Duodenal mucosa (tissue), 2 donors: ENCODE data around the gene ADCY5.

Experiments used
- H3K27ac ChIP-seq: one replicate; pipeline ENCODE4 v1.7.0; 2013; ENCODE audit warnings: low read depth, low read length
- H3K27me3 ChIP-seq, 2 donors: one replicate each; pipeline ENCODE4 v1.7.0; 2013; ENCODE audit warnings: low read length in 2 of 2, control low read depth in 1 of 2; ENCODE audit not compliant: insufficient read depth in 2 of 2, control insufficient read depth in 1 of 2
- H3K36me3 ChIP-seq, 2 donors: one replicate each; pipeline ENCODE4 v1.7.0; 2013; ENCODE audit warnings: low read length in 2 of 2, control low read depth in 1 of 2; ENCODE audit not compliant: insufficient read depth in 2 of 2, control insufficient read depth in 1 of 2
- H3K4me1 ChIP-seq, 2 donors: one replicate each; pipeline ENCODE4 v1.7.0; 2013; ENCODE audit warnings: low read length in 2 of 2, control low read depth in 1 of 2; ENCODE audit not compliant: insufficient read depth in 2 of 2, control insufficient read depth in 1 of 2
- H3K4me3 ChIP-seq, 2 donors: one replicate each; pipeline ENCODE4 v1.7.0; 2013; ENCODE audit warnings: low read length in 2 of 2, low read depth in 1 of 2
- H3K9ac ChIP-seq, 2 donors: one replicate each; pipeline ENCODE4 v1.7.0; 2013; ENCODE audit warnings: low read length in 2 of 2, low read depth in 1 of 2
- H3K9me3 ChIP-seq, 2 donors: one replicate each; pipeline ENCODE4 v1.7.0; 2013; ENCODE audit warnings: low read length in 2 of 2, control low read depth in 1 of 2; ENCODE audit not compliant: control insufficient read depth in 1 of 2

Gene ADCY5

DNA sequence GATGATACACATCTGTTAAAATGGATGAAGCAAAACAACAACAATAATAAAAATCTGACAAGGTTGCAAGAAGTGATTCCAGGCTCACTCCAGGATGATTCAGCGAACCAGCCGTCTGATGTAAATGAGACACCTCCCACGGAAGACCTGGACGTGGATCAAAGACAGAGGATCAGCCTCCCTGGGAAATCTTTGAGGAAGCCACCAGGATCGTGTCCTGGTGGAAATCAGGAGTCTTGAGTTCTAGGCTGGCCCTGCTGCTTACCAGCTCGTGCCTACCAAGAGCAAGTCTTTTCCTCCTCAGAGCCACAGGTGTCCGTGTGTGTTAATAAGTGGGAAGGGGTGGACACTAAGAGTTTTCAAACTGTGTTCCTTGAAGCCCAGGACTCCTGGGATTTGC lies 15.3 kb upstream of the ADCY5 start:
- H3K9ac ChIP-seq, result no peak overlapping the region
- no peaks in the 10 kb centered on the region for H3K9me3 ChIP-seq
- H3K27me3 ChIP-seq, result peaks cover 2 to 5% of the 10 kb centered on the region in 2 donors
- H3K27ac ChIP-seq, result no peak overlapping the region
- no peaks in the 10 kb centered on the region for H3K36me3 ChIP-seq
- no peak overlapping the region for H3K4me3 ChIP-seq
- H3K4me1 ChIP-seq, result no peaks in the 10 kb centered on the region

DNA sequence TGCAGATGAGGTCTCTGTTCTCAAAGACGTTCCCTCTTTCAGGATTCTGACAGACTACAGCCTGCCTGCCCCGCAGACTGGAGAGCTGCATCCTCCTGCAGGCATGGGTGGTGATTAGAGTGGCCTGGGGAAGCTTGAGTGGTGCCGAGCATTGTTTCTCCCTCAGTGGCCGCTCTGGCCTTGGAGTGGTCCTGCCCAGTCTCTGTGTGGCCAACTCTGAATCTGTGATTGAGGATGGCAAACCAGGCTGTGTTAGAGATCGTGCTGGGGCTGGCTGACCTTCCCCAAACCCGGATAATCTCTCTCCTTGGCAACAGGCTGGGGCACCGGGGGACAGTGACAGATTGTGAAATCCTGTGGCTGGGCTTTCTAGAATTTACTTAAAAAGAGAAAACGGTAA lies 11.0 kb upstream of the ADCY5 start:
- H3K27me3 ChIP-seq, result peaks cover 0 to 9% of the 10 kb centered on the region in 2 donors
- no peak overlapping the region for H3K9ac ChIP-seq
- H3K36me3 ChIP-seq, result no peaks in the 10 kb centered on the region
- H3K4me3 ChIP-seq, result no peak overlapping the region
- no peak overlapping the region for H3K27ac ChIP-seq
- no peaks in the 10 kb centered on the region for H3K4me1 ChIP-seq
- no peaks in the 10 kb centered on the region for H3K9me3 ChIP-seq

DNA sequence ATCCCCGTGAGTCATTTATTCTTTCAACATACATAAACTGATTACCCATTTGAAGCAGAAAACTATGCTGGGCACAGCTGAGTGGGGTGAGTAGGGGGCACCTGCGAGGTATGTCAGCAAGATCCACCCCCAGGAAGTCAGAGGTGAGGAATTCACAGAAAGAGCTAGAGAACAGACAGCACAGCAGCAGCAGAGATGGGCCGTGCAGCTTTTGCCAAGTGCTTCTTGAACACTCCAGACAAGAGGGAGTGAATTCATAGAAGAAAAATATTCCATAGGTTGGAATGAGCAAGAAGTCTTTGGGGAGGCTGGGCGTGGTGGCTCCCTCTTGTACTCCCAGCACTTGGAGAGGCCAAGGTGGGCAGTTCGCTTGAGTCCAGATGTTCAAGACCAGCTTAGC lies 9.4 kb upstream of the ADCY5 start:
- no peaks in the 10 kb centered on the region for H3K9me3 ChIP-seq
- H3K4me3 ChIP-seq, result no peak overlapping the region
- H3K27me3 ChIP-seq, result peaks cover 0 to 9% of the 10 kb centered on the region in 2 donors
- H3K4me1 ChIP-seq, result no peaks in the 10 kb centered on the region
- no peak overlapping the region for H3K9ac ChIP-seq
- no peaks in the 10 kb centered on the region for H3K36me3 ChIP-seq
- H3K27ac ChIP-seq, result no peak overlapping the region

DNA sequence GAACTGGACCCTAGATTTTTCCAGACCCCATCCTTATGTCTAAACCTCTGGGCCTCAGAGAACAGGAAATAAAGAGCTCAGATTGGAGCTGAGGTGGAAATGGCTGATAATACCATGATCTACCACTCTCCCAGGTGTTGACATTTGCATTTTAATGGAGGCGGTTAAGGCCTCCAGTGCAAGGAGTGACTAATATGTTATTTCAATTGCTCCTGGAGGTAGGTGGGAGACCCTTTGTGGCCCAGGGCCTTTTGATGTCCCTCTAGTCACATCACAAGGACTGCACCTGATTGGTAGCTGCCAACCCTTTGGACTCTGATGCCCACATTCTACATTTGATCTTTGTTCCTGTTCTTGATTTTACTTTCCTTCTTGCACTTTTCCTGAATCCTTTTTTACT lies 9.0 kb upstream of the ADCY5 start:
- H3K36me3 ChIP-seq, result no peaks in the 10 kb centered on the region
- H3K4me3 ChIP-seq, result no peak overlapping the region
- no peaks in the 10 kb centered on the region for H3K9me3 ChIP-seq
- no peak overlapping the region for H3K9ac ChIP-seq
- peaks cover 0 to 9% of the 10 kb centered on the region in 2 donors for H3K27me3 ChIP-seq
- H3K27ac ChIP-seq, result no peak overlapping the region
- H3K4me1 ChIP-seq, result no peaks in the 10 kb centered on the region

DNA sequence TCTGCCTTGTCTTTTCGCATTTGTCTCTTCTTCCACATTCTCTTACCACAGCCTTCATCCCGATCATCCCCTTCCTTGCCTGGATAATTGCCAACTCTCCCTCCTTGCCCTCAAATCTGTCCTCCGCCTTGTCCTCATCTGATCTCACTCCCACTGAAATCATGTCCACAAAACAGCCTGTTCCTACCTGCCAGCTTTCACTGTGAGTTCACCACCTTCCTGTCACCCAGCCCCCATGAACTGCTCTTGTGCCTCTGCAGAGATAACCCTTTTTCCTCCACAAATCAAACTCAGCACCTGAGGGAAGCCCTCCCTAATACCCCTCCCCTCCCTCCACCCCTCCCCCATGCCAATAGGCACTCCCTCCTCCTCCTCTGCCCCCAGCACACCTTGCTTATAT lies 4.8 kb upstream of the ADCY5 start:
- Histone ChIP-seq H3K4me1 (peaks cover 4 to 14% of the 10 kb centered on the region in 2 donors), H3K27ac (no peak overlapping the region), H3K36me3 (no peaks in the 10 kb centered on the region), H3K27me3 (peaks cover 10 to 24% of the 10 kb centered on the region in 2 donors), H3K9ac (no peak overlapping the region), H3K9me3 (no peaks in the 10 kb centered on the region), H3K4me3 (no peak overlapping the region)

DNA sequence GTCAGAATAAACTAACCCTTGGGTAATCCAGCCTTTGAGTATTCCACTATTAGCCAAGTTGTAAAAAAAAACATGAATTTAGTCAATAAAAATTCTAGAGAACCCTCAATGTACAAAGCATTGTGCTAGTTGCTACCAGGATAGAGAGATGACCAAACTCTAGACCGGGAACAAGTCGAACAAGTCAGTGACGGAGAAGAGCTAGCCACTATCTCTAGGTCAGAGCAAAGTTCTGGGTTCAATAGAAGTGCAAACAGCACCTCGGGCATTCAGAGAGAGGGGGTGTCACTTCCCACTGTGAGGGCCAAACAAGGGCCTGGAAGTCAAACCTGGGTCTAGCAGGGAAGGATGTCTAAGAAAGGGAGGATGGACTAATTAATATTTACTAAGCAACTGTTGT lies 2.3 kb upstream of the ADCY5 start:
- Histone ChIP-seq H3K9me3 (no peaks in the 10 kb centered on the region), H3K36me3 (no peaks in the 10 kb centered on the region), H3K9ac (no peak overlapping the region), H3K27ac (no peak overlapping the region), H3K4me3 (no peak overlapping the region), H3K27me3 (peaks cover 16 to 31% of the 10 kb centered on the region in 2 donors), H3K4me1 (peaks cover 4 to 19% of the 10 kb centered on the region in 2 donors)

DNA sequence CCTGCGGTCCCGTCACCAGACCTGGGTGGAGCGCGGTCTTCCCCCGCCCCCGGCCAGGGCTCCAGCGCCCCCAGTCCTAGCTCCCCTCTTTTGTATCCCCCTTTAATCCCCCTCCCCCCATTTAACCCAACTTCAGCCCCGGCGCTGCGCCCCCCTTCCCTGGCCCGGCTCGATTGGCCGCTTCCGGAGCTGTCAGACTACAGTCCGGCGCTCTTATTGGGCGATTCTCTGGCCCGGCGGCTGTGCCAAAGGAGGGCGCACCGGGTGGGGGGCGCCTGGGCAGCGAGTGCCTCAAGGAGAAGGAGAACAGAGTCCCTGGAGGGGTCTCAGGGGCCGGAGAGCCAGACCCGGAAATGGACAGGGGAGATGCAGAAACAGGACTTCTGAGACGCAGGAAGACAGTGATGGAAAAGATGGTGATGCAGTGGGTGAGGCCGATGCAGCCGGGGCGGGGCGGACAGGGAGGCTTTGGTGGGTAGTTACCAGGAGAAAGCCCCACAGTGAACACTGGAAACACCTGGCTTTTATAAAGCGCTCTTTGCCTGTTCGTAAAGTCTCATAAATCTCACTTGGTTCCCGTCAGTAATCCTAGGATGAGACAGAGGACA lies 1.2 kb upstream of the ADCY5 start:
- Histone ChIP-seq H3K9me3 (no peaks in the 10 kb centered on the region), H3K9ac (no peak overlapping the region), H3K4me3 (no peak overlapping the region), H3K27ac (peak overlapping the region; percentile 20), H3K4me1 (peaks cover 4 to 19% of the 10 kb centered on the region in 2 donors), H3K27me3 (peaks cover 16 to 27% of the 10 kb centered on the region in 2 donors), H3K36me3 (no peaks in the 10 kb centered on the region)

DNA sequence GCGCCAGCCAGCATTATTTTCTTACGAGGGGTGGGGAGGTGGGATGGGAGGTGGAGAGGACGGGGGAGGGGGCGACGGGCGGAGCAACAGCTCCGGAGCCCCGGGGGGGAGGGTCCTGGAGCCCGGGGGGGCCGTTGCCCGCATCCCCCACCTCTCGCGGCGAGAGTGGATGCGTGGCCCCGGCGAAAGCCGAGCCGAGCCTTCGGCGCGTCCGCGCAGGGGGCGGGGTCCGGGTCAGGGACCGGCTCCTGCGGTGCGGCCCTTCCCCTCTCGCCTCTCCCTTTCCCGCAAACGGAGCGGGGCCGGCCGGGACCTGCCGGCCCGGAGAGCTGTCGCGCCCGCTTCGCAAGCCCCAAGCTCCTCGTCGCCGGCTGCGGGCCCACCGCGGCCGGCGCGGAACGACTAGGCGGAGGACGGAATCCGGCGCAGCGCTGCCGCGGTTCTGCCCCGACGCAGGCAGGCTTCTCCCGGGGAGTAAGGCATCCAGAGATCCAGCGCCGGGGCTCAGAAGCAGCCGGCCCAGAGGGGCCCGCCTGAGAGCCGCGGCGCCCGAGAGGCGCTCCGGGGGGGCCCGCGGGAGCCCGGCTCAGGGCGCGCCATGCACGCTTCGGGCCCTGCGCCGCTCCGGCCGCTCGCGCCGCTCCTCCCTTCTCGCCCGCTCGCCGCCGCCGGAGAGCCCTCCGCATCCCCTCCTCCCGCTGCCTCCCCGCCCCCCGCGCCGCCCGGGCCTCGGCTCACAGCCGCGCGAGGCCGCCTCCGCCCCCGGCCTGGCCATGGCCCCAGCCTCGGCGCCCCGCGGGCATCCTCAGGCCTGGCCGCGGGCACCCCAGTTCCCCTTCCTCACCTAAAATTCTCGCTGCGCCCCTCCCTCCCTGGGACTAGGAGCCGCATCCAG lies 459 bp upstream of the ADCY5 start:
- Histone ChIP-seq H3K27ac (peak overlapping the region; percentile 20), H3K36me3 (no peaks in the 10 kb centered on the region), H3K4me1 (peaks cover 4 to 19% of the 10 kb centered on the region in 2 donors), H3K9me3 (no peaks in the 10 kb centered on the region), H3K9ac (no peak overlapping the region), H3K4me3 (peak overlapping the region; percentile 48 to 51), H3K27me3 (peaks cover 16 to 27% of the 10 kb centered on the region in 2 donors)

DNA sequence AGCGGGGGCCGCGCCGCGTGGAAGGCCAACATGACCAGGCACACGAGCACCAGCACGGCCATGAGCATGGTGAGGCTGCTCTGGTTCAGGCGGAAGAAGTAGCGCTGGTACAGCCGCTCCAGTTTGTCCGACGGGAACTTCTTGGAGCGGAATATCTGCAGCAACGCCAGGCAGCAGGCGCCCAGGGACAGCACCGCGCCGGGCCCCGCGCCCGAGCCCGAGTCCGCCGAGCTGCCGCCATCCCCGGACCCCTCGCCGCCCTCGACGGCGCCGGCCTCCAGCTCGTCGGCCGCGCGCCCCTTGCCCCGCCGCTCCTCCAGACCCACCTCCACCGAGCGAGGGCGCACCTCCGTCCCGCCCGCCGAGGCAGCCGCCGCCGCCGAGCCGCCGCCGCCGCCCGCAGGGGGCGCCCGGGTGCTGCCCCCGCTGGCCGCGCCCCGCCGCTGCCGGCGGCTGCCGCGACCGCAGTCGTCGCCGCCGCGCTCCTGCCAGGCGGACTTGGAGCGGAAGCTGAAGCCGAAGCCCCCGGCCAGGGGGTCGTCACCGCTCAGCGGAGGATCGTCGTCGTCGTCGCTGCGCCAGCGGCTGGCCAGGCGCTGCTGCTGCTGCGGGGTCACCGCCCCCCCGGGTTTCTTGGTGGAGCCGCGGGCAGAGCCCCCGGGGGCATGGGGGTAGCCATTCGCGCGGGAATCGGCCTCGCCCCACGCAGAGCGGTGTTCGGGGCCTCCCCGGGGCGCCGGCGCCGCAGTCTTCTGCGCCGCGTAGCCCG lies 957 bp downstream of the ADCY5 start:
- Histone ChIP-seq H3K4me3 (peak overlapping the region; percentile 51 to 60), H3K9me3 (no peaks in the 10 kb centered on the region), H3K9ac (no peak overlapping the region), H3K27me3 (peaks cover 19 to 33% of the 10 kb centered on the region in 2 donors), H3K36me3 (no peaks in the 10 kb centered on the region), H3K4me1 (peaks cover 4 to 19% of the 10 kb centered on the region in 2 donors), H3K27ac (no peak overlapping the region)

DNA sequence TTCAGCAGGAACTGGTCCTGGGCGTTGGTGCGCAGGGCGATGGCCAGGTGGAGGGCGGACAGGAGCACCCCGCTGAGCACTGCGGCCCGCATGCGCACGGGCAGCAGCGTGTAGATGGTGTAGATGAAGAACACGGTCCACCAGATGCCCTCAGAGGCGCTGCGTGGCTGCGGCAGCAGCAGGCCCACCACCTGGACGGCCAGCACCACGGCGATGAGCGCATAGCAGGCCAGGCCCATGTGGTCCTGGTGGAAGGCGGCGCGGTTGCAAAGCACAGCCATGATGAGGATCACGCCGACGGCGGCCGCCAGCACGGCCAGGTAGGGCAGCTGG lies 1.5 kb downstream of the ADCY5 start:
- Histone ChIP-seq H3K9me3 (no peaks in the 10 kb centered on the region), H3K27ac (no peak overlapping the region), H3K4me1 (peaks cover 4 to 19% of the 10 kb centered on the region in 2 donors), H3K36me3 (no peaks in the 10 kb centered on the region), H3K27me3 (peaks cover 19 to 33% of the 10 kb centered on the region in 2 donors), H3K4me3 (peak overlapping the region in 1 of 2 donors; percentile 19), H3K9ac (no peak overlapping the region)
